IMR-90 (cell line): ENCODE measurements around the gene ADAMTS9. TPM values are rescaled to one million over a fixed set of nuclear protein-coding genes. Genes with fewer than 3 reads are reported as not detected.

ENCODE experiments used
- ATAC-seq: fragments of 200-7000 bp; cut with Tn5 transposase; 2 replicates; pipeline ENCODE4 v1.9.1; 2020; ENCODE audit warnings: low read depth, mild to moderate bottlenecking, moderate library complexity
- BruUV-seq: library from RNA; stranded (reverse); fragments of 400-500 nt; replicated peaks from 2 replicates; lab custom pipeline; 2021; lab: Mats Ljungman, UMichigan
- CTCF ChIA-PET: fragments of 300-600 bp; formaldehyde crosslinking; extraction: SDS; loops from one replicate; lab custom pipeline; 2021; ENCODE audit warnings: antibody characterized with exemption; lab: Yijun Ruan, JAX
- POLR2A ChIA-PET: fragments of 300-600 bp; sonication (Branson Sonifier 250); formaldehyde crosslinking; loops from one replicate; lab custom pipeline; 2022; ENCODE audit warnings: antibody characterized with exemption; ENCODE audit not compliant: unreplicated experiment; lab: Charles Lee
- DNase-seq: peaks from one replicate; pipeline ENCODE4 v3.0.0; 2013
- H2AFZ ChIP-seq: replicated peaks from 2 replicates; pipeline ENCODE3; 2013; ENCODE audit warnings: low read length, mild to moderate bottlenecking; ENCODE audit not compliant: poor library complexity
- H2AK5ac ChIP-seq: 2 replicates; pipeline ENCODE4 v1.6.1; 2013; ENCODE audit warnings: low read depth, low read length, inconsistent platforms
- H2AK9ac ChIP-seq: replicated peaks from 2 replicates; pipeline ENCODE3; 2013; ENCODE audit warnings: mild to moderate bottlenecking, low read depth, low read length, moderate library complexity; ENCODE audit not compliant: poor library complexity
- H2BK120ac ChIP-seq: 2 replicates; pipeline ENCODE4 v1.6.1; 2013; ENCODE audit warnings: low read depth, low read length, inconsistent platforms
- H2BK15ac ChIP-seq: 3 replicates; pipeline ENCODE4 v1.6.1; 2013; ENCODE audit warnings: low read depth, low read length, inconsistent platforms
- H2BK20ac ChIP-seq: 2 replicates; pipeline ENCODE4 v1.6.1; 2013; ENCODE audit warnings: low read depth, mild to moderate bottlenecking, inconsistent platforms, low read length, moderate library complexity
- H2BK5ac ChIP-seq: 2 replicates; pipeline ENCODE4 v1.6.1; 2013; ENCODE audit warnings: mild to moderate bottlenecking, low read depth, low read length, inconsistent platforms; ENCODE audit not compliant: poor library complexity, severe bottlenecking
- H3K14ac ChIP-seq: replicated peaks from 2 replicates; pipeline ENCODE4 v1.6.1; 2013; ENCODE audit warnings: low read depth, low read length, inconsistent platforms
- H3K18ac ChIP-seq: 2 replicates; pipeline ENCODE4 v1.6.1; 2013; ENCODE audit warnings: low read depth, low read length, control low read depth
- H3K23ac ChIP-seq: 2 replicates; pipeline ENCODE4 v1.6.1; 2013; ENCODE audit warnings: low read depth, low read length, inconsistent platforms
- H3K27ac ChIP-seq: 2 replicates; pipeline ENCODE4 v1.5.1; 2013; ENCODE audit warnings: mild to moderate bottlenecking, control low read depth, low read length; ENCODE audit not compliant: insufficient read depth
- H3K27me3 ChIP-seq: 2 replicates; pipeline ENCODE4 v1.6.1; 2013; ENCODE audit warnings: low read length; ENCODE audit not compliant: control insufficient read depth, insufficient read depth
- H3K36me3 ChIP-seq: 2 replicates; pipeline ENCODE4 v1.6.1; 2013; ENCODE audit warnings: low read length, mixed read lengths; ENCODE audit not compliant: control insufficient read depth, insufficient read depth
- H3K4ac ChIP-seq: 2 replicates; pipeline ENCODE4 v1.6.1; 2013; ENCODE audit warnings: low read depth, low read length, inconsistent platforms
- H3K4me1 ChIP-seq: 2 replicates; pipeline ENCODE4 v1.6.1; 2013; ENCODE audit warnings: low read length, mixed read lengths; ENCODE audit not compliant: control insufficient read depth, insufficient read depth
- H3K4me2 ChIP-seq: 2 replicates; pipeline ENCODE4 v1.6.1; 2013; ENCODE audit warnings: low read depth, mild to moderate bottlenecking, control low read depth, low read length, moderate library complexity
- H3K4me3 ChIP-seq: 2 replicates; pipeline ENCODE4 v1.5.1; 2013; ENCODE audit warnings: low read depth, mild to moderate bottlenecking, control low read depth, low read length, moderate library complexity; ENCODE audit not compliant: insufficient read depth
- H3K56ac ChIP-seq: 2 replicates; pipeline ENCODE4 v1.6.1; 2013; ENCODE audit warnings: low read length, inconsistent platforms; ENCODE audit not compliant: insufficient read depth; ENCODE audit errors: extremely low read depth
- H3K79me1 ChIP-seq, 2 experiments: 2 replicates each; pipeline ENCODE4 v1.6.1; 2013; ENCODE audit warnings: low read length in 2 of 2, inconsistent platforms in 1 of 2, low read depth in 1 of 2
- H3K9ac ChIP-seq: 2 replicates; pipeline ENCODE4 v1.6.1; 2013; ENCODE audit warnings: low read depth, low read length, control low read depth
- H3K9me1 ChIP-seq: 2 replicates; pipeline ENCODE4 v1.6.1; 2013; ENCODE audit warnings: low read length, inconsistent platforms; ENCODE audit not compliant: insufficient read depth
- H3K9me3 ChIP-seq: 2 replicates; pipeline ENCODE4 v1.6.1; 2013; ENCODE audit warnings: low read length; ENCODE audit not compliant: control insufficient read depth, insufficient read depth
- H4K20me1 ChIP-seq: 2 replicates; pipeline ENCODE4 v1.6.1; 2013; ENCODE audit warnings: low read length, inconsistent platforms; ENCODE audit not compliant: insufficient read depth
- H4K5ac ChIP-seq: 2 replicates; pipeline ENCODE4 v1.6.1; 2013; ENCODE audit warnings: mild to moderate bottlenecking, low read depth, low read length, control low read depth
- H4K8ac ChIP-seq, 2 experiments: 2 replicates each; pipeline ENCODE4 v1.6.1; 2013; ENCODE audit warnings: low read depth in 2 of 2, low read length in 2 of 2, control low read depth in 1 of 2, inconsistent platforms in 1 of 2
- H4K91ac ChIP-seq: 2 replicates; pipeline ENCODE4 v1.6.1; 2013; ENCODE audit warnings: low read depth, low read length, inconsistent platforms; ENCODE audit not compliant: insufficient read depth
- RFX5 ChIP-seq: IDR thresholded peaks from 2 replicates; pipeline ENCODE4 v1.8.0; 2012; ENCODE audit warnings: low read depth, mild to moderate bottlenecking, low read length, moderate library complexity
- SMC3 ChIP-seq: fragments of 150-350 bp; IDR thresholded peaks from 2 replicates; pipeline ENCODE4 v1.6.1; 2016; ENCODE audit warnings: low read depth, mild to moderate bottlenecking, antibody characterized with exemption, low read length, moderate library complexity
- WGBS, 2 experiments: methylation state at CpG; one replicate each; pipeline versions ENCODE4 v1.1.5 to v1.1.7; 2013; ENCODE audit warnings: missing lambda C conversion rate in 2 of 2; ENCODE audit not compliant: insufficient read length in 1 of 2; ENCODE audit errors: extremely low coverage in 2 of 2; 5-methylcytosine and 5-hydroxymethylcytosine counted together
- dilution Hi-C: fragments of 300-500 bp; cut with HindIII; formaldehyde crosslinking; loops from one replicate; pipeline ENCODE4 v1.14.3; 2018; ENCODE audit warnings: low sequenced_read_pairs; ENCODE audit not compliant: unreplicated experiment
- in situ Hi-C: fragments of 300-500 bp; cut with MboI; formaldehyde crosslinking; loops from 3 replicates; pipeline ENCODE4 v1.14.3; 2019; ENCODE audit warnings: low sequenced_read_pairs, inconsistent platforms, mixed read lengths
- intact Hi-C: fragments of 100-400 bp; cut with micrococcal nuclease; formaldehyde crosslinking; loops from 2 replicates; pipeline ENCODE4 v1.10.0; 2022
- polyA plus RNA-seq, 3 experiments: library from polyadenylated mRNA; depleted of rRNA; stranded (reverse); fragments of >200 nt; gene quantifications; 2 replicates each; pipeline ENCODE4 v1.2.3, GENCODE V29; 2012; ENCODE audit warnings: low replicate concordance in 1 of 3
- total RNA-seq: library from RNA; depleted of rRNA; stranded (reverse); fragments of >200 nt; gene quantifications from 2 replicates; pipeline ENCODE4 v1.2.3, GENCODE V29; 2012
- TF ChIP-seq, protein P1 (sequence below): fragments of 150-350 bp; IDR thresholded peaks from 2 replicates; pipeline ENCODE4 v1.6.1; 2016; ENCODE audit warnings: low read depth, mild to moderate bottlenecking, low read length, moderate library complexity, borderline replicate concordance

Gene ADAMTS9
- total and polyA plus RNA-seq, 2 of the 4 experiments (the other 2 are of a cell fraction), result 0.55 to 1.1 TPM

- Histone ChIP-seq H3K14ac (no peak overlapping the region), H2AK5ac (no peak overlapping the region), H4K8ac (no peak overlapping the region), H3K9ac (no peak overlapping the region), H2AK9ac (no peak overlapping the region), H2BK20ac (no peak overlapping the region), H2BK5ac (no peak overlapping the region), H3K79me1 (no peaks in the 10 kb centered on the region), H3K9me3 (no peaks in the 10 kb centered on the region), H3K36me3 (peaks cover 7% of the 10 kb centered on the region; the same call in 1 of the 2 replicates), H4K5ac (no peak overlapping the region; the same call in 1 of the 2 replicates), H4K20me1 (no peaks in the 10 kb centered on the region), H3K4me2 (no peak overlapping the region), H3K27me3 (no peaks in the 10 kb centered on the region), H3K23ac (no peak overlapping the region), H2BK15ac (no peak overlapping the region), H3K56ac (no peak overlapping the region), H3K18ac (no peak overlapping the region; the same call in 1 of the 2 replicates), H3K4ac (no peak overlapping the region), H4K91ac (no peak overlapping the region), H2AFZ (no peak overlapping the region), H3K9me1 (no peaks in the 10 kb centered on the region), H3K4me1 (peaks cover 12% of the 10 kb centered on the region; the same call in 1 of the 2 replicates), H2BK120ac (no peak overlapping the region), H3K4me3 (no peak overlapping the region), H3K27ac (no peak overlapping the region)
- intact Hi-C loops (no loop called here), dilution Hi-C loops (no loop called here), in situ Hi-C loops (no loop called here)
- no CpG with 5 or more reads among the region's 1 CpG for WGBS, 2 experiments
- DNase-seq (no peak), ATAC-seq (no peak)
- ChIA-PET POLR2A (interaction anchor here (0.6 kb wide), 1 partner anchor 808 kb away, joined by 5 read pairs; no protein-coding TSS in a partner anchor), CTCF (interaction anchor here (1.0 kb wide), 1 partner anchor 12 kb away, joined by 3 read pairs; no protein-coding TSS in a partner anchor)
- TF ChIP-seq SMC3 (no peak), RFX5 (no peak)
- TF ChIP-seq, protein P1, sequence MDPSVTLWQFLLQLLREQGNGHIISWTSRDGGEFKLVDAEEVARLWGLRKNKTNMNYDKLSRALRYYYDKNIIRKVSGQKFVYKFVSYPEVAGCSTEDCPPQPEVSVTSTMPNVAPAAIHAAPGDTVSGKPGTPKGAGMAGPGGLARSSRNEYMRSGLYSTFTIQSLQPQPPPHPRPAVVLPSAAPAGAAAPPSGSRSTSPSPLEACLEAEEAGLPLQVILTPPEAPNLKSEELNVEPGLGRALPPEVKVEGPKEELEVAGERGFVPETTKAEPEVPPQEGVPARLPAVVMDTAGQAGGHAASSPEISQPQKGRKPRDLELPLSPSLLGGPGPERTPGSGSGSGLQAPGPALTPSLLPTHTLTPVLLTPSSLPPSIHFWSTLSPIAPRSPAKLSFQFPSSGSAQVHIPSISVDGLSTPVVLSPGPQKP, result no peak
- BruUV-seq, result no TSS peak
Measured at GRCh38 chr3:64551697-64552096, 136.1 kb downstream of the ADAMTS9 start.
